Endodermal cell (in vitro differentiated cells): Measurements from ENCODE around the gene DIO1. TPM values are rescaled to one million over a fixed set of nuclear protein-coding genes. Genes with fewer than 3 reads are reported as not detected.

Experiments
- DNase-seq: peaks from one replicate; pipeline ENCODE4 v3.0.0-alpha.2; 2017
- H3K27ac ChIP-seq: 2 replicates; pipeline ENCODE4 v1.5.1; 2013; ENCODE audit warnings: mild to moderate bottlenecking, low read depth, low read length, moderate library complexity
- H3K27me3 ChIP-seq: 2 replicates; pipeline ENCODE4 v1.6.1; 2013; ENCODE audit warnings: mild to moderate bottlenecking, low read length, moderate library complexity; ENCODE audit not compliant: insufficient read depth, control insufficient read depth, poor library complexity, severe bottlenecking
- H3K36me3 ChIP-seq: 2 replicates; pipeline ENCODE4 v1.7.0; 2013; ENCODE audit warnings: mild to moderate bottlenecking, low read length, moderate library complexity; ENCODE audit not compliant: control insufficient read depth, insufficient read depth
- H3K4me1 ChIP-seq: one replicate; pipeline ENCODE4 v1.7.0; 2013; ENCODE audit warnings: low read length; ENCODE audit not compliant: control insufficient read depth, insufficient read depth
- H3K4me3 ChIP-seq: 2 replicates; pipeline ENCODE4 v1.5.1; 2013; ENCODE audit warnings: mild to moderate bottlenecking, low read length, moderate library complexity
- H3K9ac ChIP-seq: 2 replicates; pipeline ENCODE4 v1.6.1; 2013; ENCODE audit warnings: mild to moderate bottlenecking, low read length, moderate library complexity; ENCODE audit not compliant: poor library complexity, severe bottlenecking; ENCODE audit errors: extremely low read depth
- H3K9me3 ChIP-seq: 2 replicates; pipeline ENCODE4 v1.6.1; 2013; ENCODE audit warnings: mild to moderate bottlenecking, low read length, moderate library complexity; ENCODE audit not compliant: control insufficient read depth
- H3K27ac Mint-ChIP-seq: 2 replicates; pipeline ENCODE4 v1.8.0; 2020; ENCODE audit warnings: mixed read lengths
- H3K27me3 Mint-ChIP-seq: 2 replicates; pipeline ENCODE4 v1.8.0; 2021; ENCODE audit warnings: mild to moderate bottlenecking, mixed read lengths; ENCODE audit not compliant: insufficient read depth
- H3K36me3 Mint-ChIP-seq: 2 replicates; pipeline ENCODE4 v1.8.0; 2020; ENCODE audit warnings: low read depth, mixed read lengths
- H3K4me1 Mint-ChIP-seq: 2 replicates; pipeline ENCODE4 v1.8.0; 2020; ENCODE audit warnings: mixed read lengths
- H3K4me3 Mint-ChIP-seq: 2 replicates; pipeline ENCODE4 v1.8.0; 2020; ENCODE audit warnings: mild to moderate bottlenecking, moderate library complexity, mixed read lengths
- H3K9me3 Mint-ChIP-seq: 2 replicates; pipeline ENCODE4 v1.8.0; 2020; ENCODE audit warnings: mild to moderate bottlenecking, mixed read lengths
- WGBS, 2 experiments: methylation state at CpG; one replicate each; pipeline versions ENCODE4 v1.1.5 to v1.1.7; 2013; ENCODE audit warnings: missing lambda C conversion rate in 2 of 2, mixed read lengths in 1 of 2; ENCODE audit not compliant: insufficient coverage in 1 of 2, insufficient read length in 1 of 2; 5-methylcytosine and 5-hydroxymethylcytosine counted together
- long read RNA-seq, 4 experiments: library from polyadenylated mRNA in 2 of 4; library from RNA in 1 of 4; library from capped mRNA in 1 of 4; stranded (forward) in 3 of 4; unstranded in 1 of 4; transcript quantifications; one replicate each; pipeline ENCODE4 v2.0.0, GENCODE V29; 2020 to 2021; ENCODE audit warnings: inconsistent platforms in 1 of 4
- polyA plus RNA-seq, 2 experiments: library from polyadenylated mRNA; stranded (reverse); fragments of 50-300 nt; gene quantifications; one replicate each; pipeline ENCODE4 v1.2.3, GENCODE V29; 2013
- total RNA-seq, 2 donors: library from RNA; stranded (reverse); fragmentation: NEBNext Ultra II Directional in 1 of 2; extraction: Animal tissue kit (Norgen Biotek cat#: 25700) in 1 of 2; gene quantifications; 2 replicates in 1 of 2; 3 replicates in 1 of 2; pipeline ENCODE4 v1.2.1, GENCODE V29; 2021
- TF ChIP-seq, protein P1 (sequence below): fragments of 200-600 bp; sonication (generic); conservative IDR thresholded peaks from 2 replicates; pipeline ENCODE4 v1.5.0; 2021; ENCODE audit warnings: antibody characterized with exemption, mild to moderate bottlenecking

The DIO1 gene
- total RNA-seq: not detected
- polyA plus RNA-seq (2013, experiment 1 of 2): not detected
- not detected for polyA plus RNA-seq (2013, experiment 2 of 2)
- long read RNA-seq, experiment 1: 0 reads
- long read RNA-seq, experiment 2: 0 reads
- long read RNA-seq, experiment 3: 0 reads
- long read RNA-seq, experiment 4: 0 reads

DNA sequence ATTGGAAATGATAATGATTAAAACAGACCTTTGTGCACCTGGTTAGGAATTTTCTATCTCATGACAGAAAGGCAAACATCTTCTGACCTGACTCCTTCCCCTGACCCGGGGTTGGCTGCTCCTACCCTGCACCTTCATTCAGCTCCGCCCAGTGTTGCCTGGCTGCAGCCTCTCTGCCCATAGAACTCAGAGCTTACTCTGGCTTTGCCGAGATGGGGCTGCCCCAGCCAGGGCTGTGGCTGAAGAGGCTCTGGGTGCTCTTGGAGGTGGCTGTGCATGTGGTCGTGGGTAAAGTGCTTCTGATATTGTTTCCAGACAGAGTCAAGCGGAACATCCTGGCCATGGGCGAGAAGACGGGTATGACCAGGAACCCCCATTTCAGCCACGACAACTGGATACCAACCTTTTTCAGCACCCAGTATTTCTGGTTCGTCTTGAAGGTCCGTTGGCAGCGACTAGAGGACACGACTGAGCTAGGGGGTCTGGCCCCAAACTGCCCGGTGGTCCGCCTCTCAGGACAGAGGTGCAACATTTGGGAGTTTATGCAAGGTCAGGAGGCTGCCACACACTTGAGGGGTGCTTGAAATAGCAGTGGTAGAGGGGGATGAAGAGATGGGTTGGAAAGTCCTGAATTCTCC is at the start of gene DIO1:
DIO1 (plus strand) TSS at position 189 of the 638 bp plus-strand sequence; CDS start at position 213, 24 bp downstream.
- Histone ChIP-seq H3K4me3 (no peak within 1 kb of the TSS), H3K4me1 (peaks cover 12% of the 10 kb centered on the region), H3K9me3 (no peaks in the 10 kb centered on the region), H3K27me3 (no peaks in the 10 kb centered on the region), H3K27ac (no peak within 1 kb of the TSS), H3K9ac (no peak within 1 kb of the TSS), H3K36me3 (no peaks in the 10 kb centered on the region)
- TF ChIP-seq, protein P1, sequence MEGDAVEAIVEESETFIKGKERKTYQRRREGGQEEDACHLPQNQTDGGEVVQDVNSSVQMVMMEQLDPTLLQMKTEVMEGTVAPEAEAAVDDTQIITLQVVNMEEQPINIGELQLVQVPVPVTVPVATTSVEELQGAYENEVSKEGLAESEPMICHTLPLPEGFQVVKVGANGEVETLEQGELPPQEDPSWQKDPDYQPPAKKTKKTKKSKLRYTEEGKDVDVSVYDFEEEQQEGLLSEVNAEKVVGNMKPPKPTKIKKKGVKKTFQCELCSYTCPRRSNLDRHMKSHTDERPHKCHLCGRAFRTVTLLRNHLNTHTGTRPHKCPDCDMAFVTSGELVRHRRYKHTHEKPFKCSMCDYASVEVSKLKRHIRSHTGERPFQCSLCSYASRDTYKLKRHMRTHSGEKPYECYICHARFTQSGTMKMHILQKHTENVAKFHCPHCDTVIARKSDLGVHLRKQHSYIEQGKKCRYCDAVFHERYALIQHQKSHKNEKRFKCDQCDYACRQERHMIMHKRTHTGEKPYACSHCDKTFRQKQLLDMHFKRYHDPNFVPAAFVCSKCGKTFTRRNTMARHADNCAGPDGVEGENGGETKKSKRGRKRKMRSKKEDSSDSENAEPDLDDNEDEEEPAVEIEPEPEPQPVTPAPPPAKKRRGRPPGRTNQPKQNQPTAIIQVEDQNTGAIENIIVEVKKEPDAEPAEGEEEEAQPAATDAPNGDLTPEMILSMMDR: no peak
- peaks cover 22% of the 10 kb centered on the region for H3K4me1 Mint-ChIP-seq
- no peaks in the 10 kb centered on the region for H3K9me3 Mint-ChIP-seq
- WGBS, 2 experiments: 85 to 87% methylated on average over 12 to 14 of the region's 14 CpGs
- DNase-seq: peak; percentile 82
- no peak within 1 kb of the TSS for H3K4me3 Mint-ChIP-seq
- H3K27me3 Mint-ChIP-seq: peaks cover 8% of the 10 kb centered on the region
- H3K36me3 Mint-ChIP-seq: no peaks in the 10 kb centered on the region
- no peak within 1 kb of the TSS for H3K27ac Mint-ChIP-seq

DNA sequence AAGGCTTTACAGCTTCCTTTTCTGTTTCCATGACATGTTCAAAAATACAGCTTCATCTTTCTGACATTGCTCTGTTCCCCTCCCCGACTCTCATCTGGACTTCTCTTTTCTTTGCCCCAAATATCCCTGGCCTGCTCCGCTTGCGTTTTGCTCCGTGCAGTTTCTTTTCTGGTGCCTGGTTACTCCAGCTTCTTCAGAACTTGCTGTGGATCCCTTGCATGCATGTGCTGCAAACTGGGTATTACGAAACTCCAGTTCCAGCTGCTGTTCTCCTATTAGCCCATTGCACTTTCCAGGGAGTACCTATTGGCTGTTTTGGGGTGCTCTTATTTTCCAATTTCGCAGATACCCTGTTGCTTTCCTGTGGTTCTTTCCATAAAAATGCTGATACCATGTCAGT is 46.0 kb upstream of the DIO1 start:
- no peak overlapping the region for H3K27ac Mint-ChIP-seq
- H3K4me3 Mint-ChIP-seq: no peak overlapping the region
- TF ChIP-seq, protein P1: no peak
- no peaks in the 10 kb centered on the region for H3K9me3 ChIP-seq
- H3K4me3 ChIP-seq: no peak overlapping the region
- H3K36me3 ChIP-seq: peaks cover 10% of the 10 kb centered on the region
- H3K27me3 Mint-ChIP-seq: no peaks in the 10 kb centered on the region
- peaks cover 11% of the 10 kb centered on the region for H3K9me3 Mint-ChIP-seq
- no peaks in the 10 kb centered on the region for H3K4me1 ChIP-seq
- no peak overlapping the region for H3K9ac ChIP-seq
- no peak overlapping the region for H3K27ac ChIP-seq
- WGBS, 2 experiments: 87 to 92% methylated on average over 6 of the region's 6 CpGs
- no peak for DNase-seq
- no peaks in the 10 kb centered on the region for H3K4me1 Mint-ChIP-seq
- H3K27me3 ChIP-seq: no peaks in the 10 kb centered on the region
- peaks cover 34% of the 10 kb centered on the region for H3K36me3 Mint-ChIP-seq

DNA sequence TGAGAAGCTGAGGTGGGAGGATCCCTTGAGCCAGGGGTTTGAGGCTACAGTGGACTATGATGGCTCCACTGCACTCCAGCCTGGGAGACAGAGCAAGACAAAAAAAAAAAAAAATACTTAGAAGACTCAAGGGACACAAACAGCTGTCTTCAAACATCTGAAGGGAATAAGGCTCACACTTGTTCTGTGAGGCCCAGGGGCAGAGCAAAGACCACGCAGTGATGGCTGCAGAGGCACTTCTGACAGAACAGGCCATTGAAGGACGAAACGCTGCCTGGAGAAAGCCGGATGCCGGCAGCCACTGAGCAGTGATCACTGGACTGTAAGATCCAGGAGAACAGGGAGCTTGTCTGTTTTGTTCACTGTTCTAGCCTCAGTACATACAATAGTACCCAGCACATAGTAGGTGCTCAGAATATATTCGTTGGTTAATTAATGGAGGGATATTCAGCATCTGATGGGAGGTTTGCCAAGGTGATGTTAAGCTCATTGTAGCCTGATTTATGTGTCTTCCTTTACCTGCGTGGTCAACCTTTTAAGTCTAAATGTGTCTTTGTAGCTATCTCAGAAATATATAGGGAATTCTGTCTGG is 43.8 kb upstream of the DIO1 start:
- no peak overlapping the region for H3K4me3 Mint-ChIP-seq
- TF ChIP-seq, protein P1: no peak
- H3K27ac Mint-ChIP-seq: no peak overlapping the region
- WGBS, 2 experiments: 96 to 100% methylated on average over 5 to 7 of the region's 7 CpGs
- peaks cover 48% of the 10 kb centered on the region for H3K36me3 Mint-ChIP-seq
- H3K27me3 Mint-ChIP-seq: no peaks in the 10 kb centered on the region
- no peak for DNase-seq
- no peak overlapping the region for H3K9ac ChIP-seq
- H3K9me3 ChIP-seq: no peaks in the 10 kb centered on the region
- no peaks in the 10 kb centered on the region for H3K4me1 ChIP-seq
- H3K36me3 ChIP-seq: peaks cover 24% of the 10 kb centered on the region
- no peak overlapping the region for H3K4me3 ChIP-seq
- no peak overlapping the region for H3K27ac ChIP-seq
- no peaks in the 10 kb centered on the region for H3K4me1 Mint-ChIP-seq
- H3K27me3 ChIP-seq: no peaks in the 10 kb centered on the region
- no peaks in the 10 kb centered on the region for H3K9me3 Mint-ChIP-seq
